ENCODE results near the gene ANKRD11. TPM values are rescaled to one million over a fixed set of nuclear protein-coding genes. Genes with fewer than 3 reads are reported as not detected.

The ANKRD11 gene
- total RNA-seq, 1 experiment from 2014 or later, result 242 TPM

DNA sequence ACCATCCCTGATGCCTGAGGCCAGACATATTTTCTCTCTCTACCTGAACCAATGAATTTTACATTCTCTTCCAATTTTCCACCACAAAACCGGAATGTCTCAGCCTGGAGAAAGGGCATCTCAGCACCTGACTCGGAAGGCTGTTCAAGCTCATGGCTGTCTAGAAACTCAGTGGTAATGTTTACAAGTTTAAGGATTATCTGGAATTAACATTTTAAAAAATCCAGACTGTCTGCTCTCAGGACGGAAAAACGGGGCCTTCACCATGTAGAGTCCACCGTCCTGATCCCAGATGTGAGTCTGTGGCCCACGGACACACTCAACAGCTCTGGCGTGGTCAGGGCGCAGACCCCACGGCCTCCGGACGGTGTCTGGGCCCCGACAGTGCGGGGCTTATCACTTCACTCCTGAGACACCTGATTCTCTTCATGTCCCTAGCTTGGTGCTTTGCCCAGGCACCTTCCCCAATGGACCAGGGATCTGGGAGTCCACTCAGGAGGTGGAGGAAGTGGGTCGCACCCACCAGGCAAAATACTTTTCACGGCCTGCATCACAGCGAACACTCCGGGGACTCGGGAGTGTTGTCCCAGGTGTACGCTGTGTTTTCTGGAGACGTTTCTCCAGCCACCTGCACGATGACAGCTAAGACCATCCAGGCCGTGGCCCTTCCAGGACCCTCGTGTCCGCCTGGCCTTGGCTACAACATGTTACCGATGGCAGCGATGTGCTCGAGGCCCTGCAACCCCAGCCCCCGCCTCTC is 171.3 kb downstream of the ANKRD11 start:
- Mint-ChIP-seq H3K4me3 (ENCODE audit: low read depth, unreplicated experiment) (peak overlapping the region; percentile 74), H3K4me1 (ENCODE audit: low read depth, unreplicated experiment) (peaks cover 98% of the 10 kb centered on the region), H3K27me3 (ENCODE audit: unreplicated experiment) (no peaks in the 10 kb centered on the region), H3K27ac (ENCODE audit: unreplicated experiment) (peak overlapping the region; percentile 68), H3K36me3 (ENCODE audit: insufficient read depth, unreplicated experiment) (peaks cover 82% of the 10 kb centered on the region), H3K9me3 (ENCODE audit: low read depth, unreplicated experiment) (no peaks in the 10 kb centered on the region)
- no peak for DNase-seq
- no TSS peak for BruUV-seq (replicated peaks)
- no peak for TF ChIP-seq CTCF (IDR thresholded peaks at IDR 0.05; ENCODE audit: unreplicated experiment)
- intact Hi-C loops (cut with micrococcal nuclease; ENCODE audit: unreplicated experiment), result no loop called here
- CTCF ChIA-PET, result no interaction called here

GRCh38 chr16:89318430-89318758 is 172.0 kb downstream of the ANKRD11 start:
- no peak for DNase-seq
- CTCF ChIA-PET, result no interaction called here
- H3K9me3 Mint-ChIP-seq (ENCODE audit: low read depth, unreplicated experiment), result no peaks in the 10 kb centered on the region

DNA sequence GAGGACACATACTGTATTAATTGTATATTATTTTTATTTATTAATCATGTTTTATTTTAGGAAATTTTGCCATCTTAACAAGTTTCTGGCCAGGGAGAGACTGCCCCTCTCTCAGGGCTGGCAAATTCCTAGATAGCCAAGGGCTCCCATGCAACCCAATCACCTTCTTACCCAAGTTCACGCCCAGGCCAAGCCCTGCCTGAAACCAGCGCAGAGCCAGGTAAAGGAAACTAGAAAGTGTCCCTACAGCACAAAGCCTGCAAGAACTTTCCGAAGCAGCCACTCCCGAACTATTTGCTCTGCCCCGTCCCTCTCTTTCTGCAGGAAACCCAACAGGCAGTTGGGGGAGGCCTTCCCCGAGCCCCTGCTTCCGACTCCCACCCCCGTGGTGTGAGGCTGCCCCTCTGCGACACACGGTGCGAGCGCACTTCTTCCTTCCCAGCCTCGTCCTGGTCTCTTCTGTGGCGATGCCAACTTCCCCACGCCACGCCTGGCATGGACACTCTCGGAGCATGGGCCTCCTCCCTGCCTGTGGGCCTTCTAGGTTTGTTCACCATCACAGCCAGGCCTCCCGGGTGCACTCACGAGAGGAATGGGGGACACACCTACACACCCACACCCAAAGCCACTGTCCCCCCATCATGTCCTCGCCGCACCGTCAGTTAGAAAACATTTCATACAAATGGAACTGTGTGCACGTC is 172.5 kb downstream of the ANKRD11 start:
- peak overlapping the region; percentile 42 for H3K27ac Mint-ChIP-seq (ENCODE audit: unreplicated experiment)
- CTCF ChIA-PET, result no interaction called here
- TF ChIP-seq CTCF (IDR thresholded peaks at IDR 0.05; ENCODE audit: unreplicated experiment), result no peak
- peak overlapping the region; percentile 74 for H3K4me3 Mint-ChIP-seq (ENCODE audit: low read depth, unreplicated experiment)
- intact Hi-C loops (cut with micrococcal nuclease; ENCODE audit: unreplicated experiment), result no loop called here
- BruUV-seq (replicated peaks), result no TSS peak
- H3K4me1 Mint-ChIP-seq (ENCODE audit: low read depth, unreplicated experiment), result peaks cover 90% of the 10 kb centered on the region
- no peaks in the 10 kb centered on the region for H3K9me3 Mint-ChIP-seq (ENCODE audit: low read depth, unreplicated experiment)
- H3K36me3 Mint-ChIP-seq (ENCODE audit: insufficient read depth, unreplicated experiment), result peaks cover 85% of the 10 kb centered on the region
- H3K27me3 Mint-ChIP-seq (ENCODE audit: unreplicated experiment), result no peaks in the 10 kb centered on the region
- no peak for DNase-seq

More at GRCh38 chr16:89318430-89318758, 172.0 kb downstream of the ANKRD11 start:
- Mint-ChIP-seq H3K36me3 (ENCODE audit: insufficient read depth, unreplicated experiment) (peaks cover 80% of the 10 kb centered on the region), H3K27ac (ENCODE audit: unreplicated experiment) (peak overlapping the region; percentile 42), H3K4me3 (ENCODE audit: low read depth, unreplicated experiment) (peak overlapping the region; percentile 74), H3K27me3 (ENCODE audit: unreplicated experiment) (no peaks in the 10 kb centered on the region), H3K4me1 (ENCODE audit: low read depth, unreplicated experiment) (peaks cover 95% of the 10 kb centered on the region)
- no TSS peak for BruUV-seq (replicated peaks)
- no peak for TF ChIP-seq CTCF (IDR thresholded peaks at IDR 0.05; ENCODE audit: unreplicated experiment)
- intact Hi-C loops (cut with micrococcal nuclease; ENCODE audit: unreplicated experiment), result no loop called here

GRCh38 chr16:89317101-89317671 is 173.2 kb downstream of the ANKRD11 start:
- no peak for TF ChIP-seq CTCF (IDR thresholded peaks at IDR 0.05; ENCODE audit: unreplicated experiment)
- no peaks in the 10 kb centered on the region for H3K27me3 Mint-ChIP-seq (ENCODE audit: unreplicated experiment)
- peak overlapping the region; percentile 65 for H3K27ac Mint-ChIP-seq (ENCODE audit: unreplicated experiment)
- intact Hi-C loops (cut with micrococcal nuclease; ENCODE audit: unreplicated experiment), result no loop called here
- no peaks in the 10 kb centered on the region for H3K9me3 Mint-ChIP-seq (ENCODE audit: low read depth, unreplicated experiment)
- peak overlapping the region; percentile 74 for H3K4me3 Mint-ChIP-seq (ENCODE audit: low read depth, unreplicated experiment)
- H3K36me3 Mint-ChIP-seq (ENCODE audit: insufficient read depth, unreplicated experiment), result peaks cover 80% of the 10 kb centered on the region
- BruUV-seq (replicated peaks), result no TSS peak
- CTCF ChIA-PET, result interaction anchor here (2.4 kb wide), 1 partner anchor 9 kb away, joined by 4 read pairs; no protein-coding TSS in a partner anchor
- DNase-seq, result no peak
- peaks cover 83% of the 10 kb centered on the region for H3K4me1 Mint-ChIP-seq (ENCODE audit: low read depth, unreplicated experiment)

All from Calu3 (cell line).